ENCODE measurements around the gene CASP10.
"Not testable (repeated sequence)": the region's sequence is repeated elsewhere in the genome, so short reads cannot be mapped to it uniquely, and the experiment has no call there.

The CASP10 gene

GRCh38 chr2:201182650-201183364 is at the start of gene CASP10:
Gene CASP10 (plus strand): TSS chr2:201183141. CDS start chr2:201185778, 2,637 bp downstream.
- Histone ChIP-seq H3K9me3 (ENCODE audit: control insufficient read depth in 1 of 2, low read length in 2 of 2) (no peaks in the 10 kb centered on the region), H3K27me3 (ENCODE audit: control insufficient read depth in 1 of 2, insufficient read depth in 2 of 2, low read length in 2 of 2) (no peaks in the 10 kb centered on the region), H3K4me3 (ENCODE audit: low read depth in 1 of 2, low read length in 2 of 2) (peak within 1 kb of the TSS; percentile 84 to 92), H3K36me3 (ENCODE audit: control insufficient read depth in 1 of 2, insufficient read depth in 2 of 2, low read length in 2 of 2) (peaks cover 3 to 7% of the 10 kb centered on the region in 2 donors), H3K4me1 (ENCODE audit: control insufficient read depth in 1 of 2, insufficient read depth in 2 of 2, low read length in 2 of 2) (peaks cover 23 to 26% of the 10 kb centered on the region in 2 donors), H3K9ac (ENCODE audit: low read depth in 1 of 2, low read length in 2 of 2) (peak within 1 kb of the TSS; percentile 85 to 88), H3K27ac (ENCODE audit: low read depth, low read length) (peak within 1 kb of the TSS; percentile 65)

- Histone ChIP-seq H3K36me3 (ENCODE audit: control insufficient read depth in 1 of 2, insufficient read depth in 2 of 2, low read length in 2 of 2) (peaks cover 31 to 67% of the 10 kb centered on the region in 2 donors), H3K9me3 (ENCODE audit: control insufficient read depth in 1 of 2, low read length in 2 of 2) (no peaks in the 10 kb centered on the region), H3K27me3 (ENCODE audit: control insufficient read depth in 1 of 2, insufficient read depth in 2 of 2, low read length in 2 of 2) (no peaks in the 10 kb centered on the region), H3K27ac (ENCODE audit: low read depth, low read length) (no peak overlapping the region), H3K4me1 (ENCODE audit: control insufficient read depth in 1 of 2, insufficient read depth in 2 of 2, low read length in 2 of 2) (peaks cover 11 to 12% of the 10 kb centered on the region in 2 donors), H3K4me3 (ENCODE audit: low read depth in 1 of 2, low read length in 2 of 2) (no peak overlapping the region), H3K9ac (ENCODE audit: low read depth in 1 of 2, low read length in 2 of 2) (no peak overlapping the region)
Observed at GRCh38 chr2:201135386-201135785, 47.6 kb upstream of the CASP10 start.

- H3K4me3 ChIP-seq (ENCODE audit: low read depth in 1 of 2, low read length in 2 of 2), result no peak overlapping the region
- H3K4me1 ChIP-seq (ENCODE audit: control insufficient read depth in 1 of 2, insufficient read depth in 2 of 2, low read length in 2 of 2), result peaks cover 3 to 11% of the 10 kb centered on the region in 2 donors
- peaks cover 32 to 71% of the 10 kb centered on the region in 2 donors for H3K36me3 ChIP-seq (ENCODE audit: control insufficient read depth in 1 of 2, insufficient read depth in 2 of 2, low read length in 2 of 2)
- H3K9ac ChIP-seq (ENCODE audit: low read depth in 1 of 2, low read length in 2 of 2), result no peak overlapping the region
- no peak overlapping the region for H3K27ac ChIP-seq (ENCODE audit: low read depth, low read length)
- no peaks in the 10 kb centered on the region for H3K27me3 ChIP-seq (ENCODE audit: control insufficient read depth in 1 of 2, insufficient read depth in 2 of 2, low read length in 2 of 2)
- no peaks in the 10 kb centered on the region for H3K9me3 ChIP-seq (ENCODE audit: control insufficient read depth in 1 of 2, low read length in 2 of 2)
Observed at GRCh38 chr2:201136889-201137321, 46.0 kb upstream of the CASP10 start.

- Histone ChIP-seq H3K36me3 (ENCODE audit: control insufficient read depth in 1 of 2, insufficient read depth in 2 of 2, low read length in 2 of 2) (peaks cover 35 to 71% of the 10 kb centered on the region in 2 donors), H3K4me1 (ENCODE audit: control insufficient read depth in 1 of 2, insufficient read depth in 2 of 2, low read length in 2 of 2) (peaks cover 0 to 9% of the 10 kb centered on the region in 2 donors), H3K9me3 (ENCODE audit: control insufficient read depth in 1 of 2, low read length in 2 of 2) (no peaks in the 10 kb centered on the region), H3K27ac (ENCODE audit: low read depth, low read length) (no peak overlapping the region), H3K27me3 (ENCODE audit: control insufficient read depth in 1 of 2, insufficient read depth in 2 of 2, low read length in 2 of 2) (no peaks in the 10 kb centered on the region), H3K4me3 (ENCODE audit: low read depth in 1 of 2, low read length in 2 of 2) (no peak overlapping the region), H3K9ac (ENCODE audit: low read depth in 1 of 2, low read length in 2 of 2) (no peak overlapping the region)
Observed at GRCh38 chr2:201137505-201138400, 45.2 kb upstream of the CASP10 start.

- peaks cover 35 to 70% of the 10 kb centered on the region in 2 donors for H3K36me3 ChIP-seq (ENCODE audit: control insufficient read depth in 1 of 2, insufficient read depth in 2 of 2, low read length in 2 of 2)
- H3K4me3 ChIP-seq (ENCODE audit: low read depth in 1 of 2, low read length in 2 of 2), result no peak overlapping the region
- no peaks in the 10 kb centered on the region for H3K9me3 ChIP-seq (ENCODE audit: control insufficient read depth in 1 of 2, low read length in 2 of 2)
- no peak overlapping the region for H3K27ac ChIP-seq (ENCODE audit: low read depth, low read length)
- peaks cover 0 to 6% of the 10 kb centered on the region in 2 donors for H3K4me1 ChIP-seq (ENCODE audit: control insufficient read depth in 1 of 2, insufficient read depth in 2 of 2, low read length in 2 of 2)
- no peaks in the 10 kb centered on the region for H3K27me3 ChIP-seq (ENCODE audit: control insufficient read depth in 1 of 2, insufficient read depth in 2 of 2, low read length in 2 of 2)
- H3K9ac ChIP-seq (ENCODE audit: low read depth in 1 of 2, low read length in 2 of 2), result no peak overlapping the region
Observed at GRCh38 chr2:201138401-201138970, 44.5 kb upstream of the CASP10 start.

GRCh38 chr2:201138986-201139781 is 43.8 kb upstream of the CASP10 start:
- not testable (repeated sequence) for H3K4me3 ChIP-seq (ENCODE audit: low read depth in 1 of 2, low read length in 2 of 2); H3K27ac ChIP-seq (ENCODE audit: low read depth, low read length); H3K27me3 ChIP-seq (ENCODE audit: control insufficient read depth in 1 of 2, insufficient read depth in 2 of 2, low read length in 2 of 2); H3K9me3 ChIP-seq (ENCODE audit: control insufficient read depth in 1 of 2, low read length in 2 of 2); H3K9ac ChIP-seq (ENCODE audit: low read depth in 1 of 2, low read length in 2 of 2)
- Histone ChIP-seq H3K4me1 (ENCODE audit: control insufficient read depth in 1 of 2, insufficient read depth in 2 of 2, low read length in 2 of 2) (peaks cover 5 to 12% of the 10 kb centered on the region in 2 donors), H3K36me3 (ENCODE audit: control insufficient read depth in 1 of 2, insufficient read depth in 2 of 2, low read length in 2 of 2) (peaks cover 35 to 69% of the 10 kb centered on the region in 2 donors)

- no peak overlapping the region for H3K27ac ChIP-seq (ENCODE audit: low read depth, low read length)
- H3K4me1 ChIP-seq (ENCODE audit: control insufficient read depth in 1 of 2, insufficient read depth in 2 of 2, low read length in 2 of 2), result peaks cover 12% of the 10 kb centered on the region in 2 donors
- H3K4me3 ChIP-seq (ENCODE audit: low read depth in 1 of 2, low read length in 2 of 2), result no peak overlapping the region
- H3K9me3 ChIP-seq (ENCODE audit: control insufficient read depth in 1 of 2, low read length in 2 of 2), result no peaks in the 10 kb centered on the region
- H3K9ac ChIP-seq (ENCODE audit: low read depth in 1 of 2, low read length in 2 of 2), result no peak overlapping the region
- no peaks in the 10 kb centered on the region for H3K27me3 ChIP-seq (ENCODE audit: control insufficient read depth in 1 of 2, insufficient read depth in 2 of 2, low read length in 2 of 2)
- peaks cover 34 to 68% of the 10 kb centered on the region in 2 donors for H3K36me3 ChIP-seq (ENCODE audit: control insufficient read depth in 1 of 2, insufficient read depth in 2 of 2, low read length in 2 of 2)
Observed at GRCh38 chr2:201139836-201140604, 42.9 kb upstream of the CASP10 start.

GRCh38 chr2:201144101-201145051 is 38.6 kb upstream of the CASP10 start:
- peak overlapping the region; percentile 26 for H3K27ac ChIP-seq (ENCODE audit: low read depth, low read length)
- no peaks in the 10 kb centered on the region for H3K27me3 ChIP-seq (ENCODE audit: control insufficient read depth in 1 of 2, insufficient read depth in 2 of 2, low read length in 2 of 2)
- H3K36me3 ChIP-seq (ENCODE audit: control insufficient read depth in 1 of 2, insufficient read depth in 2 of 2, low read length in 2 of 2), result peaks cover 11 to 36% of the 10 kb centered on the region in 2 donors

More at GRCh38 chr2:201144101-201145051, 38.6 kb upstream of the CASP10 start:
- H3K4me3 ChIP-seq (ENCODE audit: low read depth in 1 of 2, low read length in 2 of 2), result no peak overlapping the region
- peaks cover 18 to 35% of the 10 kb centered on the region in 2 donors for H3K4me1 ChIP-seq (ENCODE audit: control insufficient read depth in 1 of 2, insufficient read depth in 2 of 2, low read length in 2 of 2)
- no peak overlapping the region for H3K9ac ChIP-seq (ENCODE audit: low read depth in 1 of 2, low read length in 2 of 2)
- H3K9me3 ChIP-seq (ENCODE audit: control insufficient read depth in 1 of 2, low read length in 2 of 2), result no peaks in the 10 kb centered on the region

All from duodenal mucosa (tissue), 2 donors.